CD14-positive monocyte (primary cell): ENCODE data around the gene HMGXB3. TPM values are rescaled to one million over a fixed set of nuclear protein-coding genes. Genes with fewer than 3 reads are reported as not detected.

Source experiments
- DNase-seq, 3 donors: peaks; one replicate each; pipeline ENCODE4 v3.0.0-alpha.2; 2011 to 2022
- H2AFZ ChIP-seq: 2 replicates; pipeline ENCODE4 v1.6.0; 2012; ENCODE audit warnings: mild to moderate bottlenecking, low read depth, low read length, inconsistent platforms; ENCODE audit not compliant: insufficient read depth, poor library complexity, severe bottlenecking
- H3K27ac ChIP-seq, 2 donors: 1 replicate in 1 of 2; 2 replicates in 1 of 2; pipeline ENCODE4 v1.5.1; 2012 to 2013; ENCODE audit warnings: low read length in 2 of 2, control low read depth in 1 of 2, inconsistent platforms in 1 of 2, low read depth in 1 of 2, mild to moderate bottlenecking in 1 of 2
- H3K27me3 ChIP-seq, 2 donors: one replicate each; pipeline versions ENCODE4 v1.6.0 to v1.6.1; 2011 to 2013; ENCODE audit warnings: low read length in 2 of 2; ENCODE audit not compliant: control insufficient read depth in 2 of 2, insufficient read depth in 2 of 2
- H3K36me3 ChIP-seq, 2 donors: replicated peaks in 1 of 2; 1 replicate in 1 of 2; 2 replicates in 1 of 2; pipeline versions ENCODE4 v1.5.1 to v1.6.1; 2012 to 2013; ENCODE audit warnings: low read length in 2 of 2, control low read depth in 1 of 2, inconsistent platforms in 1 of 2, mild to moderate bottlenecking in 1 of 2; ENCODE audit not compliant: insufficient read depth in 2 of 2, control insufficient read depth in 1 of 2
- H3K4me1 ChIP-seq, 2 donors: 1 replicate in 1 of 2; 2 replicates in 1 of 2; pipeline versions ENCODE4 v1.5.1 to v1.6.1; 2012 to 2013; ENCODE audit warnings: low read length in 2 of 2, control low read depth in 1 of 2, inconsistent platforms in 1 of 2, mild to moderate bottlenecking in 1 of 2, moderate library complexity in 1 of 2; ENCODE audit not compliant: insufficient read depth in 2 of 2, control insufficient read depth in 1 of 2
- H3K4me2 ChIP-seq: replicated peaks from 2 replicates; pipeline ENCODE3; 2012; ENCODE audit warnings: low read length, moderate library complexity, mild to moderate bottlenecking; ENCODE audit not compliant: poor library complexity, severe bottlenecking; ENCODE audit errors: extremely low read depth
- H3K4me3 ChIP-seq, 3 experiments: fragments of 200-600 bp in 1 of 3; sonication (generic) in 1 of 3; replicated peaks in 1 of 3; 1 replicate in 2 of 3; 2 replicates in 1 of 3; pipeline ENCODE4 v1.5.1; 2011 to 2013; ENCODE audit warnings: low read length in 3 of 3, mild to moderate bottlenecking in 3 of 3, control low read depth in 2 of 3, low read depth in 2 of 3, inconsistent platforms in 1 of 3, moderate library complexity in 1 of 3
- H3K79me2 ChIP-seq: 2 replicates; pipeline ENCODE4 v1.6.0; 2012; ENCODE audit warnings: mild to moderate bottlenecking, control low read depth, inconsistent platforms, low read length, moderate library complexity; ENCODE audit not compliant: insufficient read depth
- H3K9ac ChIP-seq: 2 replicates; pipeline ENCODE4 v1.6.0; 2017; ENCODE audit warnings: low read length, mild to moderate bottlenecking; ENCODE audit not compliant: insufficient read depth, poor library complexity, severe bottlenecking
- H3K9me3 ChIP-seq, 2 donors: replicated peaks in 1 of 2; 1 replicate in 1 of 2; 2 replicates in 1 of 2; pipeline versions ENCODE4 v1.5.1 to v1.6.1; 2012 to 2013; ENCODE audit warnings: low read length in 2 of 2, control low read depth in 1 of 2; ENCODE audit not compliant: control insufficient read depth in 1 of 2, insufficient read depth in 1 of 2
- H4K20me1 ChIP-seq: 2 replicates; pipeline ENCODE4 v1.6.0; 2012; ENCODE audit warnings: mild to moderate bottlenecking, low read length, control low read depth, moderate library complexity; ENCODE audit not compliant: insufficient read depth
- H3K27ac Mint-ChIP-seq, 7 donors: one replicate each; pipeline ENCODE4 v1.8.0; 2020; ENCODE audit warnings: mild to moderate bottlenecking in 7 of 7, mixed read lengths in 7 of 7, moderate library complexity in 6 of 7, inconsistent platforms in 2 of 7
- H3K27me3 Mint-ChIP-seq, 3 donors: one replicate each; pipeline ENCODE4 v1.8.0; 2021 to 2022; ENCODE audit warnings: low read depth in 3 of 3, mild to moderate bottlenecking in 3 of 3, mixed read lengths in 3 of 3, moderate library complexity in 3 of 3, inconsistent platforms in 1 of 3
- H3K36me3 Mint-ChIP-seq, 2 donors: one replicate each; pipeline ENCODE4 v1.8.0; 2020; ENCODE audit warnings: mixed read lengths in 2 of 2, inconsistent platforms in 1 of 2, mild to moderate bottlenecking in 1 of 2
- H3K4me1 Mint-ChIP-seq: one replicate; pipeline ENCODE4 v1.8.0; 2020; ENCODE audit warnings: mild to moderate bottlenecking, mixed read lengths
- H3K4me3 Mint-ChIP-seq, 2 donors: one replicate each; pipeline ENCODE4 v1.8.0; 2020; ENCODE audit warnings: mild to moderate bottlenecking in 2 of 2, mixed read lengths in 2 of 2, moderate library complexity in 1 of 2
- H3K9me3 Mint-ChIP-seq, 7 donors: one replicate each; pipeline ENCODE4 v1.8.0; 2020 to 2022; ENCODE audit warnings: mixed read lengths in 7 of 7, mild to moderate bottlenecking in 6 of 7, moderate library complexity in 6 of 7, inconsistent platforms in 2 of 7
- WGBS: methylation state at CpG from one replicate; pipeline ENCODE4 v1.1.5; 2013; ENCODE audit warnings: missing lambda C conversion rate; ENCODE audit not compliant: insufficient coverage; 5-methylcytosine and 5-hydroxymethylcytosine counted together
- intact Hi-C, 2 donors: fragments of 100-400 bp; cut with micrococcal nuclease; formaldehyde crosslinking; loops; one replicate each; pipeline versions ENCODE4 v1.15.0 to v1.15.1; 2023
- polyA plus RNA-seq, 3 donors: library from polyadenylated mRNA; depleted of rRNA in 1 of 3; unstranded in 2 of 3; stranded (reverse) in 1 of 3; fragments of 300-500 nt in 2 of 3; fragments of >200 nt in 1 of 3; fragmentation: Illumina TruSeq in 2 of 3; gene quantifications; 1 replicate in 2 of 3; 2 replicates in 1 of 3; pipeline ENCODE4 v1.2.3, GENCODE V29; 2012 to 2021
- TF ChIP-seq, protein P1 (sequence below): fragments of 200-600 bp; IDR thresholded peaks from one replicate; pipeline ENCODE4 v1.8.0; 2022; ENCODE audit warnings: antibody characterized with exemption, mild to moderate bottlenecking

HMGXB3 gene
- polyA plus RNA-seq, 3 donors, result 3.1 to 22.9 (median 6.2) TPM

- Mint-ChIP-seq H3K27me3 (no peaks in the 10 kb centered on the region), H3K27ac (peak overlapping the region in 1 of 7 donors; percentile 51), H3K4me3 (no peak overlapping the region), H3K4me1 (no peaks in the 10 kb centered on the region), H3K36me3 (peaks cover 9 to 12% of the 10 kb centered on the region in 2 donors), H3K9me3 (no peaks in the 10 kb centered on the region)
- Histone ChIP-seq H3K79me2 (no peaks in the 10 kb centered on the region), H3K9me3 (no peaks in the 10 kb centered on the region), H3K27me3 (no peaks in the 10 kb centered on the region), H3K27ac (no peak overlapping the region), H3K4me1 (no peaks in the 10 kb centered on the region), H3K4me2 (no peak overlapping the region), H3K36me3 (peaks cover 6 to 7% of the 10 kb centered on the region in 2 donors), H2AFZ (no peak overlapping the region), H3K9ac (no peak overlapping the region), H4K20me1 (no peaks in the 10 kb centered on the region), H3K4me3 (no peak overlapping the region)
- WGBS, result 93% methylated on average over 3 of the region's 4 CpGs
- intact Hi-C loops, result loop anchor here (2.0 to 10.0 kb wide), 4 partner anchors 156 to 356 kb away; no protein-coding TSS in a partner anchor
- TF ChIP-seq, protein P1, sequence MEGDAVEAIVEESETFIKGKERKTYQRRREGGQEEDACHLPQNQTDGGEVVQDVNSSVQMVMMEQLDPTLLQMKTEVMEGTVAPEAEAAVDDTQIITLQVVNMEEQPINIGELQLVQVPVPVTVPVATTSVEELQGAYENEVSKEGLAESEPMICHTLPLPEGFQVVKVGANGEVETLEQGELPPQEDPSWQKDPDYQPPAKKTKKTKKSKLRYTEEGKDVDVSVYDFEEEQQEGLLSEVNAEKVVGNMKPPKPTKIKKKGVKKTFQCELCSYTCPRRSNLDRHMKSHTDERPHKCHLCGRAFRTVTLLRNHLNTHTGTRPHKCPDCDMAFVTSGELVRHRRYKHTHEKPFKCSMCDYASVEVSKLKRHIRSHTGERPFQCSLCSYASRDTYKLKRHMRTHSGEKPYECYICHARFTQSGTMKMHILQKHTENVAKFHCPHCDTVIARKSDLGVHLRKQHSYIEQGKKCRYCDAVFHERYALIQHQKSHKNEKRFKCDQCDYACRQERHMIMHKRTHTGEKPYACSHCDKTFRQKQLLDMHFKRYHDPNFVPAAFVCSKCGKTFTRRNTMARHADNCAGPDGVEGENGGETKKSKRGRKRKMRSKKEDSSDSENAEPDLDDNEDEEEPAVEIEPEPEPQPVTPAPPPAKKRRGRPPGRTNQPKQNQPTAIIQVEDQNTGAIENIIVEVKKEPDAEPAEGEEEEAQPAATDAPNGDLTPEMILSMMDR, result peak; percentile 95
- peak; percentile 58 to 72 (median 70) for DNase-seq
Measured at GRCh38 chr5:149990518-149991376, 9.8 kb upstream of the HMGXB3 start.

DNA sequence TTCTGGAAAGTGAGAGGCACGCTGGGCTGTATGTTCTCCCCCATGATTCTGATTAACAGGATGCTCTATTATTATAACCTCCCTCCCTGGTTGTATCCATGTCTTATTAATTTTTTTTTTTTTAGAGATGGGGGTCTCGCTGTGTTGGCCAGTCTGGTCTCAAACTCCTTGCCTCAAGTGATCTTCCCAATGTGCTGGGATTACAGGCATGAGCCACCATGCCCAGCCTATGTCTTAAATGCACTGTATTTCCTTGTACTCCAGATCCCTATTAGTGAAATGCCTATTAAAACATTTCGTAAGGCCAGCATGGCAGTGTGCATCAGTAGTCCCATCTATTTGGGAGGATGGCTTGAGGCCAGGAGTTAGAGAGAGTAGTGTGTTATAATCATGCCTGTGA lies 7.1 kb upstream of the HMGXB3 start:
- H3K9me3 ChIP-seq, result no peaks in the 10 kb centered on the region
- H3K36me3 ChIP-seq, result peaks cover 6 to 7% of the 10 kb centered on the region in 2 donors
- H3K4me3 ChIP-seq, result no peak overlapping the region
- no CpG with 5 or more reads among the region's 3 CpGs for WGBS
- no peak overlapping the region for H3K4me2 ChIP-seq
- H3K4me1 ChIP-seq, result no peaks in the 10 kb centered on the region
- H4K20me1 ChIP-seq, result no peaks in the 10 kb centered on the region
- no peak overlapping the region for H2AFZ ChIP-seq
- peaks cover 15 to 17% of the 10 kb centered on the region in 2 donors for H3K36me3 Mint-ChIP-seq
- TF ChIP-seq, protein P1, result no peak
- H3K4me3 Mint-ChIP-seq, result no peak overlapping the region
- no peaks in the 10 kb centered on the region for H3K79me2 ChIP-seq
- no peaks in the 10 kb centered on the region for H3K4me1 Mint-ChIP-seq
- no peaks in the 10 kb centered on the region for H3K27me3 ChIP-seq
- no peak overlapping the region for H3K9ac ChIP-seq
- H3K27me3 Mint-ChIP-seq, result no peaks in the 10 kb centered on the region
- no peaks in the 10 kb centered on the region for H3K9me3 Mint-ChIP-seq
- no peak for DNase-seq
- H3K27ac Mint-ChIP-seq, result no peak overlapping the region
- H3K27ac ChIP-seq, result no peak overlapping the region
- intact Hi-C loops, result loop anchor here in 1 of 2 donors (5.0 to 10.0 kb wide), 2 partner anchors 161 to 359 kb away; no protein-coding TSS in a partner anchor
